ENCODE data around the gene INSYN2B. TPM values are rescaled to one million over a fixed set of nuclear protein-coding genes. Genes with fewer than 3 reads are reported as not detected.

INSYN2B gene
- total and polyA plus RNA-seq, 2 donors (not counting 1 experiment from before 2014, with no cell fraction given), result not detected

DNA sequence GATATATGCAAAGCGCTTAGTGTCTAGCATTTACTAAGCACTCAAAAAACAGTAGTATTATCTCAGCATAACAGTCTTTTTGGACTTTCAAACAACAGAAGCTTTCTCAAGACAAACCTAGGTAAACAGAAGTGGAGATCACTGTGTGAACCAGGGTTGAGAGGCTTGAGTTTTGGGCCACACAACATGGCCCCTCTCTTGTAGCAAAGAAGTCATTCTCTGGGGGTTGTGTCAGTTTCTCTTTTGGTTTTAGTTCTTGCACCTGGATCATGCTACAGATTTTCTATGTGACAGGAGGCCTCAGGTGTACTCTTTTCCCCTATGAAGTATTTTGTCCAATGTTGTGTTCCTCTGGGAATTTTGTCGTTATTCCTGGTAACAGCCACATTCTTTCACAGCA, 30.0 kb downstream of the INSYN2B start:
- no peaks in the 10 kb centered on the region for H3K9me3 ChIP-seq (ENCODE audit: control extremely low read depth in 1 of 3, control insufficient read depth in 2 of 3, insufficient read depth in 1 of 3, low read length in 2 of 3)
- H3K36me3 ChIP-seq (replicated peaks in 1 of 2; ENCODE audit: control extremely low read depth in 1 of 2, control insufficient read depth in 1 of 2, extremely low read depth in 1 of 2, insufficient read depth in 2 of 2, low read length in 1 of 2), result peaks cover 9 to 49% of the 10 kb centered on the region in 2 experiments
- H3K27me3 ChIP-seq (replicated peaks in 1 of 4; ENCODE audit: control extremely low read depth in 1 of 4, control insufficient read depth in 3 of 4, insufficient read depth in 4 of 4, low read length in 3 of 4), result no peaks in the 10 kb centered on the region
- H3K4me2 ChIP-seq (replicated peaks; ENCODE audit: low read depth, low read length, poor library complexity, severe bottlenecking), result no peak overlapping the region
- no peak overlapping the region for H3K27ac ChIP-seq (ENCODE audit: low read length in 2 of 2)
- H3K4me3 ChIP-seq (ENCODE audit: control extremely low read depth in 1 of 5, extremely low read depth in 1 of 5, insufficient read depth in 1 of 5, low read depth in 2 of 5, low read length in 4 of 5), result no peak overlapping the region
- Mint-ChIP-seq H3K27me3 (no peaks in the 10 kb centered on the region), H3K4me3 (no peak overlapping the region), H3K9me3 (ENCODE audit: insufficient read depth) (no peaks in the 10 kb centered on the region), H3K4me1 (no peaks in the 10 kb centered on the region), H3K27ac (no peak overlapping the region)
- H3K9ac ChIP-seq (ENCODE audit: low read length), result no peak overlapping the region
- H3K79me2 ChIP-seq (ENCODE audit: control insufficient read depth, insufficient read depth, low read length), result no peaks in the 10 kb centered on the region
- no peak for DNase-seq
- 100% methylated on average over 1 of the region's 2 CpGs for WGBS (ENCODE audit: insufficient coverage)
- ChIA-PET CTCF (no interaction called here), POLR2A (no interaction called here)
- no peak for ATAC-seq (ENCODE audit: low read depth)
- peaks cover 15% of the 10 kb centered on the region for H4K20me1 ChIP-seq (ENCODE audit: control insufficient read depth, insufficient read depth, low read length, poor library complexity, severe bottlenecking)
- TF ChIP-seq EZH2 (IDR thresholded peaks at IDR 0.05; ENCODE audit: borderline replicate concordance, insufficient read depth, low read depth, low read length, poor library complexity, severe bottlenecking), result no peak
- TF ChIP-seq, protein P1, sequence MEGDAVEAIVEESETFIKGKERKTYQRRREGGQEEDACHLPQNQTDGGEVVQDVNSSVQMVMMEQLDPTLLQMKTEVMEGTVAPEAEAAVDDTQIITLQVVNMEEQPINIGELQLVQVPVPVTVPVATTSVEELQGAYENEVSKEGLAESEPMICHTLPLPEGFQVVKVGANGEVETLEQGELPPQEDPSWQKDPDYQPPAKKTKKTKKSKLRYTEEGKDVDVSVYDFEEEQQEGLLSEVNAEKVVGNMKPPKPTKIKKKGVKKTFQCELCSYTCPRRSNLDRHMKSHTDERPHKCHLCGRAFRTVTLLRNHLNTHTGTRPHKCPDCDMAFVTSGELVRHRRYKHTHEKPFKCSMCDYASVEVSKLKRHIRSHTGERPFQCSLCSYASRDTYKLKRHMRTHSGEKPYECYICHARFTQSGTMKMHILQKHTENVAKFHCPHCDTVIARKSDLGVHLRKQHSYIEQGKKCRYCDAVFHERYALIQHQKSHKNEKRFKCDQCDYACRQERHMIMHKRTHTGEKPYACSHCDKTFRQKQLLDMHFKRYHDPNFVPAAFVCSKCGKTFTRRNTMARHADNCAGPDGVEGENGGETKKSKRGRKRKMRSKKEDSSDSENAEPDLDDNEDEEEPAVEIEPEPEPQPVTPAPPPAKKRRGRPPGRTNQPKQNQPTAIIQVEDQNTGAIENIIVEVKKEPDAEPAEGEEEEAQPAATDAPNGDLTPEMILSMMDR (IDR thresholded peaks at IDR 0.05), result no peak
- no peaks in the 10 kb centered on the region for H3K4me1 ChIP-seq (ENCODE audit: control insufficient read depth in 2 of 2, insufficient read depth in 2 of 2, low read length in 2 of 2)
- intact Hi-C loops (cut with micrococcal nuclease), result no loop called here
- H2AFZ ChIP-seq (ENCODE audit: insufficient read depth, low read depth, low read length, poor library complexity, severe bottlenecking), result no peak overlapping the region

DNA sequence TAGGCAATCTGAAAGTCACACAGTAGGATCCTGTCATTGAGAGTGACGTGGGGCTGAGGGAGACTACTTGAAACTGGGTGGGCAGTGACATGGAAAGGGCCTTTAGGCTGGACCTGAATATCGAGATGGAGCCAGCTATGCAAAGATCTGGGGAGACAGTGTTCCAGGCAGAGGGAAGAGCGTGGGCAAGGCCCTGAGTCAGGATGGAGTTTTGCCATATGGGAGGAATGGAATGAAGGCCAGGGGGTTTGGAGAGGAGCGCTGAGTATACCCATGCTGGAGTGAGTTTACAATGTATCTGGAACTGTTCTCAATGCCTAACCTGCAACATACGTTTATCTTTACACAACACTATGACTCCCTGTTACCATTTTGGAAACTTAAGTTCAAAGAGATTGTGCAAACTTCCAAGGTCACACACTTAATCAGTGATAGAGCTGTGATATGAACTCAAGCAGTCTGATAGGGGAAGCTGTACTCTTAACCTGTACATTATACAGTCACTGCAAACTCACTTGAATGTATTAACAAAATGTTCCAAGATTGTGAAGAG, 33.5 kb downstream of the INSYN2B start:
- Histone ChIP-seq H3K9ac (ENCODE audit: low read length) (no peak overlapping the region), H3K27me3 (replicated peaks in 1 of 4; ENCODE audit: control extremely low read depth in 1 of 4, control insufficient read depth in 3 of 4, insufficient read depth in 4 of 4, low read length in 3 of 4) (no peaks in the 10 kb centered on the region), H4K20me1 (ENCODE audit: control insufficient read depth, insufficient read depth, low read length, poor library complexity, severe bottlenecking) (peaks cover 19% of the 10 kb centered on the region), H2AFZ (ENCODE audit: insufficient read depth, low read depth, low read length, poor library complexity, severe bottlenecking) (no peak overlapping the region), H3K4me3 (ENCODE audit: control extremely low read depth in 1 of 5, extremely low read depth in 1 of 5, insufficient read depth in 1 of 5, low read depth in 2 of 5, low read length in 4 of 5) (no peak overlapping the region), H3K9me3 (ENCODE audit: control extremely low read depth in 1 of 3, control insufficient read depth in 2 of 3, insufficient read depth in 1 of 3, low read length in 2 of 3) (no peaks in the 10 kb centered on the region), H3K27ac (ENCODE audit: low read length in 2 of 2) (no peak overlapping the region), H3K4me1 (ENCODE audit: control insufficient read depth in 2 of 2, insufficient read depth in 2 of 2, low read length in 2 of 2) (no peaks in the 10 kb centered on the region), H3K4me2 (replicated peaks; ENCODE audit: low read depth, low read length, poor library complexity, severe bottlenecking) (no peak overlapping the region), H3K36me3 (replicated peaks in 1 of 2; ENCODE audit: control extremely low read depth in 1 of 2, control insufficient read depth in 1 of 2, extremely low read depth in 1 of 2, insufficient read depth in 2 of 2, low read length in 1 of 2) (peaks cover 10 to 41% of the 10 kb centered on the region in 2 experiments), H3K79me2 (ENCODE audit: control insufficient read depth, insufficient read depth, low read length) (peaks cover 7% of the 10 kb centered on the region)
- ATAC-seq (ENCODE audit: low read depth), result no peak
- WGBS (ENCODE audit: insufficient coverage), result 95% methylated on average over 3 of the region's 5 CpGs
- intact Hi-C loops (cut with micrococcal nuclease), result no loop called here
- H3K27ac Mint-ChIP-seq, result no peak overlapping the region
- H3K27me3 Mint-ChIP-seq, result no peaks in the 10 kb centered on the region
- POLR2A ChIA-PET, result no interaction called here
- no peak for DNase-seq
- H3K4me1 Mint-ChIP-seq, result peaks cover 11% of the 10 kb centered on the region
- H3K4me3 Mint-ChIP-seq, result no peak overlapping the region
- H3K9me3 Mint-ChIP-seq (ENCODE audit: insufficient read depth), result no peaks in the 10 kb centered on the region
- CTCF ChIA-PET, result no interaction called here
- no peak for TF ChIP-seq EZH2 (IDR thresholded peaks at IDR 0.05; ENCODE audit: borderline replicate concordance, insufficient read depth, low read depth, low read length, poor library complexity, severe bottlenecking)
- TF ChIP-seq, protein P1 (IDR thresholded peaks at IDR 0.05), result no peak

Measured in B cell (primary cell).